IMR-90 (cell line): ENCODE data around the gene PRKCA. TPM values are rescaled to one million over a fixed set of nuclear protein-coding genes. Genes with fewer than 3 reads are reported as not detected.

Experiments used
- ATAC-seq: fragments of 200-7000 bp; cut with Tn5 transposase; 2 replicates; pipeline ENCODE4 v1.9.1; 2020; ENCODE audit warnings: low read depth, mild to moderate bottlenecking, moderate library complexity
- BruUV-seq: library from RNA; stranded (reverse); fragments of 400-500 nt; replicated peaks from 2 replicates; lab custom pipeline; 2021; lab: Mats Ljungman, UMichigan
- CTCF ChIA-PET: fragments of 300-600 bp; formaldehyde crosslinking; extraction: SDS; loops from one replicate; lab custom pipeline; 2021; ENCODE audit warnings: antibody characterized with exemption; lab: Yijun Ruan, JAX
- POLR2A ChIA-PET: fragments of 300-600 bp; sonication (Branson Sonifier 250); formaldehyde crosslinking; loops from one replicate; lab custom pipeline; 2022; ENCODE audit warnings: antibody characterized with exemption; ENCODE audit not compliant: unreplicated experiment; lab: Charles Lee
- DNase-seq: peaks from one replicate; pipeline ENCODE4 v3.0.0; 2013
- H2AFZ ChIP-seq: replicated peaks from 2 replicates; pipeline ENCODE3; 2013; ENCODE audit warnings: low read length, mild to moderate bottlenecking; ENCODE audit not compliant: poor library complexity
- H2AK5ac ChIP-seq: 2 replicates; pipeline ENCODE4 v1.6.1; 2013; ENCODE audit warnings: low read depth, low read length, inconsistent platforms
- H2AK9ac ChIP-seq: replicated peaks from 2 replicates; pipeline ENCODE3; 2013; ENCODE audit warnings: mild to moderate bottlenecking, low read depth, low read length, moderate library complexity; ENCODE audit not compliant: poor library complexity
- H2BK120ac ChIP-seq: 2 replicates; pipeline ENCODE4 v1.6.1; 2013; ENCODE audit warnings: low read depth, low read length, inconsistent platforms
- H2BK15ac ChIP-seq: 3 replicates; pipeline ENCODE4 v1.6.1; 2013; ENCODE audit warnings: low read depth, low read length, inconsistent platforms
- H2BK20ac ChIP-seq: 2 replicates; pipeline ENCODE4 v1.6.1; 2013; ENCODE audit warnings: low read depth, mild to moderate bottlenecking, inconsistent platforms, low read length, moderate library complexity
- H2BK5ac ChIP-seq: 2 replicates; pipeline ENCODE4 v1.6.1; 2013; ENCODE audit warnings: mild to moderate bottlenecking, low read depth, low read length, inconsistent platforms; ENCODE audit not compliant: poor library complexity, severe bottlenecking
- H3K14ac ChIP-seq: replicated peaks from 2 replicates; pipeline ENCODE4 v1.6.1; 2013; ENCODE audit warnings: low read depth, low read length, inconsistent platforms
- H3K18ac ChIP-seq: 2 replicates; pipeline ENCODE4 v1.6.1; 2013; ENCODE audit warnings: low read depth, low read length, control low read depth
- H3K23ac ChIP-seq: 2 replicates; pipeline ENCODE4 v1.6.1; 2013; ENCODE audit warnings: low read depth, low read length, inconsistent platforms
- H3K27ac ChIP-seq: 2 replicates; pipeline ENCODE4 v1.5.1; 2013; ENCODE audit warnings: mild to moderate bottlenecking, control low read depth, low read length; ENCODE audit not compliant: insufficient read depth
- H3K27me3 ChIP-seq: 2 replicates; pipeline ENCODE4 v1.6.1; 2013; ENCODE audit warnings: low read length; ENCODE audit not compliant: control insufficient read depth, insufficient read depth
- H3K36me3 ChIP-seq: 2 replicates; pipeline ENCODE4 v1.6.1; 2013; ENCODE audit warnings: low read length, mixed read lengths; ENCODE audit not compliant: control insufficient read depth, insufficient read depth
- H3K4ac ChIP-seq: 2 replicates; pipeline ENCODE4 v1.6.1; 2013; ENCODE audit warnings: low read depth, low read length, inconsistent platforms
- H3K4me1 ChIP-seq: 2 replicates; pipeline ENCODE4 v1.6.1; 2013; ENCODE audit warnings: low read length, mixed read lengths; ENCODE audit not compliant: control insufficient read depth, insufficient read depth
- H3K4me2 ChIP-seq: 2 replicates; pipeline ENCODE4 v1.6.1; 2013; ENCODE audit warnings: low read depth, mild to moderate bottlenecking, control low read depth, low read length, moderate library complexity
- H3K4me3 ChIP-seq: 2 replicates; pipeline ENCODE4 v1.5.1; 2013; ENCODE audit warnings: low read depth, mild to moderate bottlenecking, control low read depth, low read length, moderate library complexity; ENCODE audit not compliant: insufficient read depth
- H3K56ac ChIP-seq: 2 replicates; pipeline ENCODE4 v1.6.1; 2013; ENCODE audit warnings: low read length, inconsistent platforms; ENCODE audit not compliant: insufficient read depth; ENCODE audit errors: extremely low read depth
- H3K79me1 ChIP-seq, 2 experiments: 2 replicates each; pipeline ENCODE4 v1.6.1; 2013; ENCODE audit warnings: low read length in 2 of 2, inconsistent platforms in 1 of 2, low read depth in 1 of 2
- H3K9ac ChIP-seq: 2 replicates; pipeline ENCODE4 v1.6.1; 2013; ENCODE audit warnings: low read depth, low read length, control low read depth
- H3K9me1 ChIP-seq: 2 replicates; pipeline ENCODE4 v1.6.1; 2013; ENCODE audit warnings: low read length, inconsistent platforms; ENCODE audit not compliant: insufficient read depth
- H3K9me3 ChIP-seq: 2 replicates; pipeline ENCODE4 v1.6.1; 2013; ENCODE audit warnings: low read length; ENCODE audit not compliant: control insufficient read depth, insufficient read depth
- H4K20me1 ChIP-seq: 2 replicates; pipeline ENCODE4 v1.6.1; 2013; ENCODE audit warnings: low read length, inconsistent platforms; ENCODE audit not compliant: insufficient read depth
- H4K5ac ChIP-seq: 2 replicates; pipeline ENCODE4 v1.6.1; 2013; ENCODE audit warnings: mild to moderate bottlenecking, low read depth, low read length, control low read depth
- H4K8ac ChIP-seq, 2 experiments: 2 replicates each; pipeline ENCODE4 v1.6.1; 2013; ENCODE audit warnings: low read depth in 2 of 2, low read length in 2 of 2, control low read depth in 1 of 2, inconsistent platforms in 1 of 2
- H4K91ac ChIP-seq: 2 replicates; pipeline ENCODE4 v1.6.1; 2013; ENCODE audit warnings: low read depth, low read length, inconsistent platforms; ENCODE audit not compliant: insufficient read depth
- BHLHE40 ChIP-seq: fragments of 150-350 bp; IDR thresholded peaks from 2 replicates; pipeline ENCODE4 v1.6.1; 2016; ENCODE audit warnings: mild to moderate bottlenecking, low read depth, low read length
- CEBPB ChIP-seq: IDR thresholded peaks from 2 replicates; pipeline ENCODE4 v1.6.1; 2012; ENCODE audit warnings: low read depth, low read length, improper control_type of control experiment
- FOS ChIP-seq: fragments of 150-350 bp; IDR thresholded peaks from 2 replicates; pipeline ENCODE4 v1.6.1; 2016; ENCODE audit warnings: low read depth, low read length
- MAFK ChIP-seq: IDR thresholded peaks from 2 replicates; pipeline ENCODE4 v1.6.1; 2012; ENCODE audit warnings: low read depth, low read length, improper control_type of control experiment
- MXI1 ChIP-seq: IDR thresholded peaks from 2 replicates; pipeline ENCODE4 v1.6.1; 2012; ENCODE audit warnings: low read depth, mild to moderate bottlenecking, low read length, moderate library complexity, borderline replicate concordance
- NFE2L2 ChIP-seq: fragments of 150-350 bp; IDR thresholded peaks from 2 replicates; pipeline ENCODE4 v1.6.1; 2016; ENCODE audit warnings: low read depth, mild to moderate bottlenecking, low read length
- POLR2A ChIP-seq: IDR thresholded peaks from 2 replicates; pipeline ENCODE4 v1.6.1; 2012; ENCODE audit warnings: mild to moderate bottlenecking, low read depth, low read length
- RAD21 ChIP-seq: IDR thresholded peaks from 2 replicates; pipeline ENCODE4 v1.6.1; 2012; ENCODE audit warnings: low read length, improper control_type of control experiment
- RCOR1 ChIP-seq: IDR thresholded peaks from 2 replicates; pipeline ENCODE4 v1.6.1; 2012; ENCODE audit warnings: mild to moderate bottlenecking, low read length, improper control_type of control experiment; ENCODE audit not compliant: insufficient replicate concordance
- SMC3 ChIP-seq: fragments of 150-350 bp; IDR thresholded peaks from 2 replicates; pipeline ENCODE4 v1.6.1; 2016; ENCODE audit warnings: low read depth, mild to moderate bottlenecking, antibody characterized with exemption, low read length, moderate library complexity
- WGBS, 2 experiments: methylation state at CpG; one replicate each; pipeline versions ENCODE4 v1.1.5 to v1.1.7; 2013; ENCODE audit warnings: missing lambda C conversion rate in 2 of 2; ENCODE audit not compliant: insufficient read length in 1 of 2; ENCODE audit errors: extremely low coverage in 2 of 2; 5-methylcytosine and 5-hydroxymethylcytosine counted together
- dilution Hi-C: fragments of 300-500 bp; cut with HindIII; formaldehyde crosslinking; loops from one replicate; pipeline ENCODE4 v1.14.3; 2018; ENCODE audit warnings: low sequenced_read_pairs; ENCODE audit not compliant: unreplicated experiment
- in situ Hi-C: fragments of 300-500 bp; cut with MboI; formaldehyde crosslinking; loops from 3 replicates; pipeline ENCODE4 v1.14.3; 2019; ENCODE audit warnings: low sequenced_read_pairs, inconsistent platforms, mixed read lengths
- intact Hi-C: fragments of 100-400 bp; cut with micrococcal nuclease; formaldehyde crosslinking; loops from 2 replicates; pipeline ENCODE4 v1.10.0; 2022
- polyA plus RNA-seq, 3 experiments: library from polyadenylated mRNA; depleted of rRNA; stranded (reverse); fragments of >200 nt; gene quantifications; 2 replicates each; pipeline ENCODE4 v1.2.3, GENCODE V29; 2012; ENCODE audit warnings: low replicate concordance in 1 of 3
- total RNA-seq: library from RNA; depleted of rRNA; stranded (reverse); fragments of >200 nt; gene quantifications from 2 replicates; pipeline ENCODE4 v1.2.3, GENCODE V29; 2012
- TF ChIP-seq, protein P1 (sequence below): conservative IDR thresholded peaks from 2 replicates; pipeline ENCODE4 v1.5.1; 2012; ENCODE audit warnings: mild to moderate bottlenecking, low read depth, low read length, improper control_type of control experiment
- TF ChIP-seq, protein P2 (sequence below): fragments of 150-350 bp; IDR thresholded peaks from 2 replicates; pipeline ENCODE4 v1.6.1; 2017; ENCODE audit warnings: mild to moderate bottlenecking, antibody characterized with exemption, low read length, low read depth

The PRKCA gene
- total and polyA plus RNA-seq, 2 of the 4 experiments (the other 2 are of a cell fraction), result 31.0 to 46.0 TPM

DNA sequence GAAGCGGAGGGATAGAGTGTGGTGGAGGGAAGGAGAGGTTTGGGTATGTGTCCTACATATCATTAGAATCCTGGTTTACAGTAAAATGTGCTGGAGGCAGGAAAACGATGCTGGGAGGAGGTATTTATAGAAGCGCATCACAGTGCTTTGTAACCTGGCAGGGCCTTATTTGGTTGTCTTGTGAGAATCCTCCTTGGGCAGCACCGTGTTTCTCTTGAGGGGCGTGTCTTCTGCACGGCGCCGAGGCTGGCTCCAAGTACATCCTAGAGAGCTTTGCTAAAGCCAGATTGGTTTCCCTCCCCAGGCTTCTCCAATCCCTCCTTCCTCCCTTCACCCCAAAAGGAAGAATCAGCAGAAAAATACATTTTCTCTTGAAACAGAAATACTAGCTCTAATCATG is 556.9 kb downstream of the PRKCA start:
- Histone ChIP-seq H3K56ac (no peak overlapping the region), H2AFZ (no peak overlapping the region), H3K9ac (no peak overlapping the region), H3K23ac (no peak overlapping the region), H4K20me1 (no peaks in the 10 kb centered on the region), H2BK20ac (no peak overlapping the region), H3K18ac (no peak overlapping the region), H3K14ac (no peak overlapping the region), H2BK5ac (no peak overlapping the region), H3K36me3 (no peaks in the 10 kb centered on the region), H2AK5ac (no peak overlapping the region), H2AK9ac (no peak overlapping the region), H3K4me3 (no peak overlapping the region), H4K8ac (no peak overlapping the region), H3K27ac (no peak overlapping the region), H3K27me3 (peaks cover 17% of the 10 kb centered on the region), H4K91ac (no peak overlapping the region), H4K5ac (no peak overlapping the region), H3K79me1 (no peaks in the 10 kb centered on the region), H2BK120ac (no peak overlapping the region), H3K4me2 (no peak overlapping the region), H3K9me1 (no peaks in the 10 kb centered on the region), H3K9me3 (no peaks in the 10 kb centered on the region), H3K4me1 (no peaks in the 10 kb centered on the region), H2BK15ac (no peak overlapping the region), H3K4ac (no peak overlapping the region)
- WGBS, 2 experiments, result 47% methylated on average over 2 of the region's 8 CpGs; no CpG with 5 or more reads in 1 of the 2 experiments
- DNase-seq (no peak), ATAC-seq (no peak)
- ChIA-PET CTCF (no interaction called here), POLR2A (no interaction called here)
- TF ChIP-seq, protein P1, sequence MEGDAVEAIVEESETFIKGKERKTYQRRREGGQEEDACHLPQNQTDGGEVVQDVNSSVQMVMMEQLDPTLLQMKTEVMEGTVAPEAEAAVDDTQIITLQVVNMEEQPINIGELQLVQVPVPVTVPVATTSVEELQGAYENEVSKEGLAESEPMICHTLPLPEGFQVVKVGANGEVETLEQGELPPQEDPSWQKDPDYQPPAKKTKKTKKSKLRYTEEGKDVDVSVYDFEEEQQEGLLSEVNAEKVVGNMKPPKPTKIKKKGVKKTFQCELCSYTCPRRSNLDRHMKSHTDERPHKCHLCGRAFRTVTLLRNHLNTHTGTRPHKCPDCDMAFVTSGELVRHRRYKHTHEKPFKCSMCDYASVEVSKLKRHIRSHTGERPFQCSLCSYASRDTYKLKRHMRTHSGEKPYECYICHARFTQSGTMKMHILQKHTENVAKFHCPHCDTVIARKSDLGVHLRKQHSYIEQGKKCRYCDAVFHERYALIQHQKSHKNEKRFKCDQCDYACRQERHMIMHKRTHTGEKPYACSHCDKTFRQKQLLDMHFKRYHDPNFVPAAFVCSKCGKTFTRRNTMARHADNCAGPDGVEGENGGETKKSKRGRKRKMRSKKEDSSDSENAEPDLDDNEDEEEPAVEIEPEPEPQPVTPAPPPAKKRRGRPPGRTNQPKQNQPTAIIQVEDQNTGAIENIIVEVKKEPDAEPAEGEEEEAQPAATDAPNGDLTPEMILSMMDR, result no peak
- TF ChIP-seq BHLHE40, result no peak
- TF ChIP-seq MXI1, result no peak
- no peak for TF ChIP-seq NFE2L2
- no peak for TF ChIP-seq CEBPB
- no peak for TF ChIP-seq RCOR1
- TF ChIP-seq FOS, result no peak
- no peak for TF ChIP-seq RAD21
- no peak for TF ChIP-seq SMC3
- no peak for TF ChIP-seq POLR2A
- TF ChIP-seq, protein P2, sequence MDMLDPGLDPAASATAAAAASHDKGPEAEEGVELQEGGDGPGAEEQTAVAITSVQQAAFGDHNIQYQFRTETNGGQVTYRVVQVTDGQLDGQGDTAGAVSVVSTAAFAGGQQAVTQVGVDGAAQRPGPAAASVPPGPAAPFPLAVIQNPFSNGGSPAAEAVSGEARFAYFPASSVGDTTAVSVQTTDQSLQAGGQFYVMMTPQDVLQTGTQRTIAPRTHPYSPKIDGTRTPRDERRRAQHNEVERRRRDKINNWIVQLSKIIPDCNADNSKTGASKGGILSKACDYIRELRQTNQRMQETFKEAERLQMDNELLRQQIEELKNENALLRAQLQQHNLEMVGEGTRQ, result no peak
- no peak for TF ChIP-seq MAFK
- in situ Hi-C loops (no loop called here), dilution Hi-C loops (no loop called here), intact Hi-C loops (no loop called here)
- BruUV-seq, result no TSS peak
